NT2/D1 (cell line): ENCODE results near the gene TRIM8.

Experiments
- DNase-seq: peaks from one replicate; pipeline ENCODE4 v3.0.0-alpha.2; 2011; ENCODE audit warnings: low read depth, low spot score
- H3K27me3 ChIP-seq: 2 replicates; pipeline ENCODE4 v1.6.0; 2011; ENCODE audit warnings: mild to moderate bottlenecking; ENCODE audit not compliant: insufficient read length, insufficient read depth
- H3K36me3 ChIP-seq: 2 replicates; pipeline ENCODE4 v1.6.1; 2011; ENCODE audit warnings: mild to moderate bottlenecking, low read length, mixed read lengths; ENCODE audit not compliant: insufficient read depth, insufficient read length
- H3K4me1 ChIP-seq: 2 replicates; pipeline ENCODE4 v1.5.1; 2011; ENCODE audit not compliant: insufficient read depth, insufficient read length
- H3K4me3 ChIP-seq: 2 replicates; pipeline ENCODE4 v1.5.1; 2011; ENCODE audit warnings: low read depth; ENCODE audit not compliant: insufficient read length
- H3K9ac ChIP-seq: 2 replicates; pipeline ENCODE4 v1.6.0; 2011; ENCODE audit warnings: low read depth; ENCODE audit not compliant: insufficient read length
- H3K9me3 ChIP-seq: 2 replicates; pipeline ENCODE4 v1.5.1; 2011; ENCODE audit warnings: mild to moderate bottlenecking, low read length; ENCODE audit not compliant: insufficient read depth
- SUZ12 ChIP-seq: IDR thresholded peaks from 2 replicates; pipeline ENCODE4 v1.6.1; 2011; ENCODE audit not compliant: insufficient read length, insufficient read depth; ENCODE audit errors: extremely low read depth
- YY1 ChIP-seq: IDR thresholded peaks from 2 replicates; pipeline ENCODE4 v1.6.1; 2011; ENCODE audit not compliant: insufficient read length, insufficient read depth
- ZNF274 ChIP-seq: IDR thresholded peaks from 2 replicates; pipeline ENCODE4 v1.6.1; 2011; ENCODE audit warnings: mild to moderate bottlenecking, low read depth, low read length

The TRIM8 gene

DNA sequence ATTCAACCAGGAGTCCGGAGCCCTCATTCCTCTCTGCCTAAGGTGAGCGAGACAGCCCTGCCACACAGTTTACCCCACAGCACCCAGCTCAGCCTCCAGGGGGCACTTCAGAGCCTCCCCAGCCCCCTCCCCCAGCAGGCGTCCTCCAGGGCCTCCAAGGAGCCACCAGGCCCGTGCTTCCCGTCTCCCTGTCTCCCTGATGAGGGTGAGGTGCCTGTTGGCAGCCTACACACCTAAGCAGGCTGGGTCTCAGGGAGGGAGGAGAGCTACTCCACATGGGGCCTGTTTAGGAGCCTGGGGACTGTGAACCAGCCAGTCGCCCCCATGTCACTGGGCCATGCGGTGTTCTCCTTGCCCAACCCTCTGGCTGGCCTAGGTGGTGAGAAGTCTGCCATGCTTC lies 28.9 kb upstream of the TRIM8 start:
- Histone ChIP-seq H3K4me1 (peaks cover 31% of the 10 kb centered on the region), H3K9me3 (no peaks in the 10 kb centered on the region), H3K4me3 (no peak overlapping the region), H3K36me3 (peaks cover 32% of the 10 kb centered on the region), H3K9ac (no peak overlapping the region), H3K27me3 (no peaks in the 10 kb centered on the region)
- no peak for DNase-seq
- TF ChIP-seq ZNF274: no peak
- no peak for TF ChIP-seq YY1
- TF ChIP-seq SUZ12: no peak

DNA sequence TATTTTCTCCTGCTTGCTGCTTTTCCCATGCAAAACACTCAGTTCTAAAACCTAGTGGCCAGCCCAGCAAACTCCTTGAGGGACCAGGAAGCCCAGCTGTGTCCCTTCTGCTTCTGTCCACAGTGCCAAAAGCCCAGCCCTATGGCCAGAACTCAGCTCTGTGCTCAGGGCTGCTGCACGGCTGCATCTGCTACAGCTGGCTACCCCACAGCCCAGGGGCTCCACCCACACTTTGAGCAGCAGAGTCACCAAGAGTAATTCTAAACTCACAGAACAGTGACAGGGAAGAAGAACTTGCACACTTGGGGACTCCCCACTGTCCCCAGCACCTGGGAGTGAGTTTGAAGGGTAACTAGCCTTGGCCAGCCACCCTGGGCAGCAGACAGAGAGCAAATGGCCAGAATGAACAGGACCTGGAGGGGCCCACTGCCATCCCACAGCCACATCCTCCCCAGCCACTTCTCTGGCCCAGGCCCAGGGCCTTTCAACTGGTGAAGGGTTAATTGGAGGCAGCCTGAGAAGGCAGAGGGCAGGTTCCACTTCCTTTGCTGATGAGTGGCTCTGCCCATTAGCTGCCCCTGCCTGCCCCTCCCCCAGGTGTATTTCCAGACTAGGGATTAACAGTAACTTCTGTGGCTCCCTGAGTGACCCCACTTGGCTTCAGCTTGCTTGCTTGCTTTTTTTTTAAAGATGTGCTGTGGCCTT lies 28.1 kb upstream of the TRIM8 start:
- H3K9ac ChIP-seq: no peak overlapping the region
- no peak overlapping the region for H3K4me3 ChIP-seq
- TF ChIP-seq YY1: no peak
- TF ChIP-seq ZNF274: no peak
- no peak for TF ChIP-seq SUZ12
- peaks cover 31% of the 10 kb centered on the region for H3K4me1 ChIP-seq
- H3K36me3 ChIP-seq: peaks cover 34% of the 10 kb centered on the region
- DNase-seq: no peak
- H3K9me3 ChIP-seq: no peaks in the 10 kb centered on the region
- H3K27me3 ChIP-seq: no peaks in the 10 kb centered on the region

DNA sequence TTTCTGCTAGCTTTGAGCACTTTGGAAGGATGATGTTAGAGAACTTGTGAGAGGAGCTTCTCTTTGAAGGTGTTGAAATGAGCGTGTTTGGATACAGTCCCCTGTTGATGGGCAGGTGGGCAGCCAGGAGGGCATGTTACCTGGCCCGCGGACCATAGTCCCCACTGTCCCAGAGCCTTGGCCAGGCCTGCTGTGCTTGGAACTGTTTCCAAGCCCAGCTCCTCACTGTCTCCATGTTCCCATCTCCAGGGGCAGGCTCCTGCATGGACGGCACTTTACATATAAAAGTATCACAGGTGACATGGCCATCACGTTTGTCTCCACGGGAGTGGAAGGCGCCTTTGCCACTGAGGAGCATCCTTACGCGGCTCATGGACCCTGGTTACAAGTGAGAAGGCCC lies 27.2 kb upstream of the TRIM8 start:
- Histone ChIP-seq H3K4me1 (peaks cover 26% of the 10 kb centered on the region), H3K36me3 (peaks cover 36% of the 10 kb centered on the region), H3K27me3 (no peaks in the 10 kb centered on the region), H3K9ac (no peak overlapping the region), H3K9me3 (no peaks in the 10 kb centered on the region), H3K4me3 (no peak overlapping the region)
- TF ChIP-seq ZNF274: no peak
- TF ChIP-seq SUZ12: no peak
- TF ChIP-seq YY1: no peak
- DNase-seq: no peak

DNA sequence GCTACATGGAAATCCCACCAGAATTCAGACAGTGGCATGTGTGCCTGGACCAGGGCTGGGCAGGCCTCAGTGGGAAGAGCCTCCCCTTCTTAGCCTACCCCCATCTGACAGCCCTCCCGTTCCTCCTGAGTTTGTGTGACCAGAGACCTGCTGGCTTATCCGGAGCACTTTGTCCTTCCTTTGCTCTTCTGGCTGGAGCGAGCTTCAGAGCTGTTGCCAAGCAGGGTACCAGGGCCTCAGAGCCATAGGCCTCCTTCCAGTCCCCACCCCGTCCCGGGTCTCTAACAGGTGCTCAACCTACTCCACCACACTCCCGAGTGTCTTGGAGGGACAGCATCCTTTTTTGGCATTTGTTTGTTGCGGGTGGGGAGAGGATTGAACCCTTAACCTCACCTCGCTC lies 26.5 kb upstream of the TRIM8 start:
- no peaks in the 10 kb centered on the region for H3K27me3 ChIP-seq
- H3K36me3 ChIP-seq: peaks cover 37% of the 10 kb centered on the region
- no peak overlapping the region for H3K9ac ChIP-seq
- no peak overlapping the region for H3K4me3 ChIP-seq
- no peaks in the 10 kb centered on the region for H3K9me3 ChIP-seq
- TF ChIP-seq YY1 (no peak), ZNF274 (no peak), SUZ12 (no peak)
- peaks cover 22% of the 10 kb centered on the region for H3K4me1 ChIP-seq
- no peak for DNase-seq

DNA sequence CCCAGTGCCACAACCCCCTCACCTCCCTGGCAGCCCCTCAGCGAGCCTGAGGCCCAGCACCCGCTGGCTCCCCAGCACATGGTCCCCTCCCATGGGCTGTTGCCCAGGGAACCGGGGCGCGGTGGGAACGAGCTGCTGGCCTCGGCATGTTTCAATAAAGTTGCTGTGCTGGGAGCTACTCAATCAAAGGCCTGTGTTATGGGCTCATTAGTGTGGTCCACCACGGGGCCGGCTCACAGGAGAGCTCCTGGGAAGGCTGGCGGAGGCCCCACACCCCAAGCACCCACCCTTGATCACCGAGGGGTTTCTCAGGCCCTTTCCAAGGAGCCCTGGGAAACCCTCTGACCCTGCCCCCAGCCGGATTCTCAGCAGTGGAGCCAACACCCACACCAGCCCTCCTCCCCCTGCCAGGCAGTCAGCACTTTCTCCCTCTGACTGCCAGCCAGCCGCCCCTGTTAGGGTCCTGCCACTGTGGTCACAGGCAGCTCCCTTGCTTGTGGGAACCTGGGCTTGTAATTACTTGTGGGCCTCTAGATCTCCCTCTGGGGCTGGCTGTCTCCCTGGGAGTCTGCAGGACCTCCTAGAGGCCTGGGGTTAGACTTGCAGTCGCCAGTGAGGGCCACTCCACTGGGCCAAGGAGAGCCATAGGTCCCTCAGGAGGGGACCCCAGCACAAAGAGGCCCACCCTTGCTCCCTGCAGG lies 24.8 kb upstream of the TRIM8 start:
- Histone ChIP-seq H3K4me1 (peaks cover 16% of the 10 kb centered on the region), H3K9ac (peak overlapping the region; percentile 10), H3K36me3 (peaks cover 34% of the 10 kb centered on the region), H3K4me3 (no peak overlapping the region), H3K9me3 (0 out of 2 replicates have a peak, but pooled peaks cover 7% of the 10 kb centered on the region), H3K27me3 (no peaks in the 10 kb centered on the region)
- no peak for TF ChIP-seq SUZ12
- DNase-seq: no peak

DNA sequence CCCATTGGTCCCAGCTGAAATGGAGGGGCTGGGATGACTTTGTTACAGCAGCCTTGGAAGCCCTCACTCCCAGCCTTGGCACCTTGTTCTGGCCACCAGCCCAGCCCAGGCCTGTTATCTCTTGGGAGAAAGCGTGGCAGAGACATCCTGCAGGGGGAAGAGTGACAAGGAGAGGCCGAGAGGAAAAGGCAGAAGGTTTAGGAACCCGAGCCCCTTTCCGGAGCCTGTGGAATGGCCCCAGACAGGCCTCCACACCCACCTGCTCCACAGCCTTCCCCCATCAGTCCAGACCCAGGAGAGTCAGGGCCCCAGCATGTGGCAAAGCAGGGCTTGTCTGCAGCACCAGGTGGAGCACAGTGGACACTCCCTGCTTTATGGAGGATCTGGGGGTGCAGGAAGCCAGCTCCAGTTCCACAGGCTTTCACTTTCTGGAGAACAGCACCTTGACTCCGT lies 24.1 kb upstream of the TRIM8 start:
- H3K36me3 ChIP-seq: peaks cover 34% of the 10 kb centered on the region
- H3K9ac ChIP-seq: peak overlapping the region; percentile 10
- no peak overlapping the region for H3K4me3 ChIP-seq
- no peak for DNase-seq
- H3K4me1 ChIP-seq: peaks cover 13% of the 10 kb centered on the region
- TF ChIP-seq ZNF274 (no peak), SUZ12 (no peak)
- H3K27me3 ChIP-seq: no peaks in the 10 kb centered on the region
- 0 out of 2 replicates have a peak, but pooled peaks cover 7% of the 10 kb centered on the region for H3K9me3 ChIP-seq

DNA sequence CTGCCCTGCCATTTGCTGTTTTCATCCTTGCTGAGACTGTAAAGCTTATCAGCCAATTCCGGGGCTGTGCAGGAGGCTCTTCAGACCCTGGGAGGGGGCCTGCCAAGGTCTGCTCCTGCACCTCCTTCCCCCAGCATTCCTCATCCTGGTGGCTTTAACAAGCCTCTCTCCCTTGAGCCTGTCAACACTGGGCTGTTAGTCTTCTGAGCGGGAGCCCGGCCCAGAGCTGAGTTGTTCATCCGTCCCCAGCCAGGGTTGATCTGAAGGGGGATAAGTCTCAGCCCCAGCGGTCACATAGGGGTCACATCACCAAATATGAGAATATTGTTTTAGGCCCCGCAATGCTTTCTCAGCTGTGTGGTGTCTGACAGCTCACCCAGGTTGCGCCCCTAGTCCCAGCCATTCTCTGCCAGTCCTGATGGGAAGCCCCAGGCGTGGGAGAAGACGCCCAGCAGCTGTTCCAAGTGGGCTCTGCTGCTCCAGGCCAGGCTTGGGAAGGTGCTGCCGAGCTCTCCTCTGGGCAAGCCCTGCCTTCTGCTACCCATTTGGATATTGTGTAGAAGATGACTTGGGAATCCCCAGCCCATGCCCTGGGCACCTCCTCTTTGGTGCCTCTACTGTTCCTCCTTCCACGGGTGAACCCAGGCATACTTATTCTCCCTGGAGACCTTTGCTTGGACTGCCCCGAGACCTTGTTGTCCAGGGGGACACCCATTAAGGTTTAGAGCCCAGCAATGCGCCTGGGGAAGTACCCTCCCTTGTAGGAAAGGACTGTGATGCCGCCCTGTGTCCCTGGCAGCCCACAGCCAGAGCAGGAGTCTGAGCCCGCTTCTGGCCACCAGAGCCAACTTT lies 23.5 kb upstream of the TRIM8 start:
- peaks cover 29% of the 10 kb centered on the region for H3K36me3 ChIP-seq
- 0 out of 2 replicates have a peak, but pooled peaks cover 7% of the 10 kb centered on the region for H3K9me3 ChIP-seq
- no peaks in the 10 kb centered on the region for H3K27me3 ChIP-seq
- peaks cover 7% of the 10 kb centered on the region for H3K4me1 ChIP-seq
- H3K9ac ChIP-seq: no peak overlapping the region
- no peak overlapping the region for H3K4me3 ChIP-seq
- no peak for DNase-seq
- TF ChIP-seq SUZ12 (no peak), ZNF274 (no peak), YY1 (no peak)
